A204.1 (cell line): ENCODE results near the gene SUMO2.
"Not testable (repeated sequence)": the region's sequence is repeated elsewhere in the genome, so short reads cannot be mapped to it uniquely, and the experiment has no call there.

ENCODE experiments used
- FAIRE-seq: peaks from 2 replicates; lab custom pipeline; 2012; peaks lifted over from hg19 to GRCh38; lab: Jason Lieb, UNC

SUMO2 gene

DNA sequence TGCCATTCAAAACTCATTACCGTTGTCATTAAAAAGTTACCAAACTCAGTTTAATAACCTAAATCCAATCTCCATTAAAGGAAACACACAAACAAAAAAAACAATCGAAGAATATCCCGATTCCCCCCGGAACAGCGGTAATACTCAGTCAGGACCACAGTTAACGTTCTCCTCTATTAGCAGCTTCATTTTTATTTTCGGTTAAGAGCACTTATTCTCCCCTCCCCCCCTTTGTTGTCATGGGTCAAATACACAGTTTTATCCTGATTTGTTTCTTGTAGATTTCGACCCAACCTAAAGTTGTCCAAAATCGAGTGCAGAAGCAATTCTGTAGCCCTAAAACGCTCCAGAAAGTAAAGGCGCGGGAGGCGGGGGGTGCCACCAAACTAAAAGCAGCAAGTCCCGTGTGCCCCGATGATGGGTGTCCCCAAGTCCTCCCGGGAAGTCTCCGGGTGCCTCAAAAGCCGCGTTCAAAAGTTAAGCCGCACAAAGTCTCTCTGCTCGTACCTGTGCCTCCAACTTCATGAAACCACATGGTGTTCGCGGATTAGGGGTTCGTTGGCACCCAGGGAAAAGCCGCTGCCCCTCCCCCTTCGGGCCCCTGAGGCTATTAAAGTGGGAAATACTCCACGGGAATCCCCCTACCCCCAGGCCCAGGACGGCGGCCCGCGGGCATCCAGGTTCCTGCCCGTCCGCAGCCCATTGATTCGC, 996 bp downstream of the SUMO2 start:
- FAIRE-seq: no peak

DNA sequence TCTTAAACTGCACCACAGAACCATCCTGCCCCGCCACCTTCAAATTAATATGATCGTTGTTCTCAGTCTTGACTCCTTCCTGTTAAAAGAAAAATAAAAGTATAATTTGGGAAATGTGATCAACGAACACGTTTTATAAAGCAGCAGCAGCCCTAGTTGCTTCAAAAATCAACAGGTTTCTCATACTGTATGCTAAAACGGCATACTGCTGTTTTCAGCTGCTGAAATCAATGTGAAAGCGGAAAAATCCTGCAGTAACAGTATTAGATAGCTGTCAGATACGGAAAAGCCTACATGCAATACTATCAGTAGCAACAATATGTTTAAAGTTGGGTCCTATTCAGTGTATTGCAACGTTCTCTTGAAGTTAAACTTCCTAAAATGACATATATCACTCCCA, 1.6 kb downstream of the SUMO2 start:
- no peak for FAIRE-seq

DNA sequence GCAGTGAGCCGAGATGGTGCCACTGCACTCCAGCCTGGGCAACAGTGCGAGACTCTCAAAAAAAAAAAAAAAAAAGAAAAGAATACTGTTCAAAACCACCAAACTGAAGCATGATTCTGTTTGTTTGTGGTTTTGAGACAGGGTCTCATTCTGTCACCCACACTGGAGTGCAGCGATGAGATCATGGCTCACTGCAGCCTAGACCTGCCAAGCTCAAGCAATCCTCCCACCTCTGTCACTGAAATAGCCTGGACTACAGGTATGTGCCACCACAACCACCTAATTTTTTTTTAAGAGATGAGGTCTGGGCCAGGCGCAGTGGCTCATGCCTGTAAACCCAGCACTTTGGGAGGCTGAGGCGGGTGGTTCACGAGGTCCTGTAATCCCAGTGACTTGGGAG, 4.3 kb downstream of the SUMO2 start:
- no peak for FAIRE-seq

DNA sequence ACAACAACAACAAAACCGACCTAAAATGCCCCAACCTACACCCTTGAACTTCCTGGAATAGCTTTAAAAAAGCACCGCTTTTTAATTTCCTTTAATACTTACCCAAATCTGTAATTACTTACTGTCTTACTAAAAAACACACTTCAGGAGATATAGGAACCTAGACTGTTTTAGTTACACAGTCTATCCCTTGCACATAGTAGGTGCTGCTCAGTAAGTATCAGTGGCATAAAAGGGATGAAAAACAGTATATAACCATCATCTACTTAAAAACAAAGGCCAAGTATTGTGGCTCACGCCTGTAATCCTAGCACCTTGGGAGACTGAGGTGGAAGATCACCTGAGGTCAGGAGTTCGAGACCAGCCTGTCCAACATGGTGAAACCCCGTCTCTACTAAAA, 6.1 kb downstream of the SUMO2 start:
- FAIRE-seq: no peak

DNA sequence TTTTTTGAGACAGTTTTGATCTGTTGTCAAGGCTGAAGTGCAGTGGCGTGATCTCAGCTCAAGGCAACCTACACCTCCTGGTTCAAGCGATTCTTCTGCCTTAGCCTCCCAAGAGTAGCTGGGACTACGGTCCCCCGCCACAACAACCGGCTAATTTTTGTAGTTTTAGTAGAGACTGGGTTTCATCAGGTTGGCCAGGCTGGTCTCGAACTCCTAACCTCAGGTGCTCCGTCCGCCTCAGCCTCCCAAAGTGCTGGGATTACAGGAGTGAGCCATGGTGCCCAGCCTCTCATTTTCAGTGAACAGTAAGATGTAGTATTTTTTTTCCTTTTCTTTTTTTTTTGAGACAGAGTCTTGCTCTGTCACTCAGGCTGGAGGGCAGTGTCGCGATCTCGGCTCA, 7.8 kb downstream of the SUMO2 start:
- FAIRE-seq: no peak

DNA sequence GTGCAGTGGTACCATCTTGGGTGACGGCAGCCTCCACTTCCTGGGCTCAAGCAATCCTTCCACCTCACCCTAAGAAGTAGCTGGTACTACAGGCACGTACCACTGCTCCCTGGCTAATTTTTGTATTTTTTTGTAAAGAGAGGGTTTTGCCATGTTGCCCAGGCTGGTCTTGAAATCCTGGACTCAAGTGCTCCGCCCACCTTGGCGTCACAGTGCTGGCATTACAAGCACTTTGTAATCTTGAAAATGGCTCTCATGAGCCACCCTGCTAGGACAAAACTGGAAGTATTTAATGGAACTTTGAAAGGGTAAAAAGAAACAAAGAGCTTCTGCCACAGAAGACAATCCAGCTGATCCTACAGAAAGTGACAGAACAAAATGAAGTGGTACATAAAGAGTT, 9.2 kb downstream of the SUMO2 start:
- FAIRE-seq: no peak

DNA sequence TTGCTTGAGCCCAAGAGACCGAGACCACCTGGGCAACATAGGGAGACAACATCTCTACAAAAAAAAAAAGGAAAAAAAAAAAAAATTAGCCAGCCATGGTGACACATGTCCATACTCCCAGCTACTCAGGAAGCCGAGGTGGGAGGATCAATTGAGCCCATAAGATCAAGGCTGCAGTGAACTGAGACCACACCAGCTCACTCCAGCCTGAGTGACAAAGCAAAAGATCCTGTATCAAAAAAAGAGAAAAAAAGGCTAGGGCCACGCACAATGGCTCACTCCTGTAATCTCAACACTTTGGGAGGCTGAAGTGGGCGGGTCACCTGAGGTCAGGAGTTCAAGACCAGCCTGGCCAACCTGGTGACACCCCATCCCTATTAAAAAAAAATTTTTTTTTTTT, 13.8 kb downstream of the SUMO2 start:
- no peak for FAIRE-seq

DNA sequence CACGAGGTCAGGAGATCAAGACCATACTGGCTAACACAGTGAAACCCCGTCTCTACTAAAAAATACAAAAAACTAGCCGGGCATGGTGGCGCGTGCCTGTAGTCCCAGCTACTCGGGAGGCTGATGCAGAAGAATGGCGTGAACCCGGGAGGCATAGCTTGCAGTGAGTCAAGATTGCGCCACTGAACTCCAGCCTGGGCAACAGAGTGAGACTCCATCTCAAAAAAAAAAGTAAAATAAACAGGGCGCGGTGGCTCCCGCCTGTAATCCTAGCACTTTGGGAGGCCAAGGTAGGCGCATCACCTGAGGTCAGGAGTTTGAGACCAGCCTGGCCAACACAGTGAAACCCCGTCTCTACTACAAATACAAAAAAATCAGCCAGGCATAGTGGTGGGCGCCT, 18.2 kb downstream of the SUMO2 start:
- FAIRE-seq: not testable (repeated sequence)

DNA sequence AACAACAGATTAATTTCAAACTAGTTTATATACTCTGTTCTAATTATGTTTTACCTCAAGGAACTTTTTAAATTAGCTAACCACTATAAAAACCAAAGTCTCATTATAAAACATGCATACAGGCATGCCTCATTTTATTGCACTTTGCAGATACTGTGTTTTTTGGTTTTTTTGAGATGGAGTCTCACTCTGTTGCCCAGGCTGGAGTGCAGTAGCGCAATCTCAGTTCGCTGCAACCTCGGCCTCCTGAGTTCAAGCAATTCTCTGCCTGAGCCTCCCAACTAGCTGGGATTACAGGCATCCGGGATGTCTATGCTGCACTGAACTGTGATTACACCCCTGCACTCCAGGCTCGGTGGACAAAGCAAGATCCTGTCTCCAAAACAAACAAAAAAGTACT, 19.7 kb downstream of the SUMO2 start:
- no peak for FAIRE-seq

DNA sequence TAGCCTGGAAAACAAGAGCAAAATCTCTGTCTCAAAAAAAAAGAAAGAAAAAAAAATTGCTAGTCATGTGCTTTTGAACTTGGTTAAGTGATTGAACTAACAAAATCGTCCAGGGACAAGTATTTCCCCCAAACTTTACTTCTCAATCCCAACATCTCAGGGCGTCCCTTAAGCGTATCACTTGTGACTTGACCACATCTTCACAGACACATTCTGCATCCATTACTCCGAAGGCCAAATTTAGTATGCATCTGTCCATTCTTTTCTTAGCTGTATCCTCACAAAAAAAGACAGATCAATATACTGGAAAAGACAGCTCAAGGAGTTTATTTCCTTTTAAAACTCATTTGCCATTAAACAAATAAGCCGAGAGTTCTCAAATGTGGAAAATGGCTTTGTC, 22.5 kb downstream of the SUMO2 start:
- FAIRE-seq: no peak

DNA sequence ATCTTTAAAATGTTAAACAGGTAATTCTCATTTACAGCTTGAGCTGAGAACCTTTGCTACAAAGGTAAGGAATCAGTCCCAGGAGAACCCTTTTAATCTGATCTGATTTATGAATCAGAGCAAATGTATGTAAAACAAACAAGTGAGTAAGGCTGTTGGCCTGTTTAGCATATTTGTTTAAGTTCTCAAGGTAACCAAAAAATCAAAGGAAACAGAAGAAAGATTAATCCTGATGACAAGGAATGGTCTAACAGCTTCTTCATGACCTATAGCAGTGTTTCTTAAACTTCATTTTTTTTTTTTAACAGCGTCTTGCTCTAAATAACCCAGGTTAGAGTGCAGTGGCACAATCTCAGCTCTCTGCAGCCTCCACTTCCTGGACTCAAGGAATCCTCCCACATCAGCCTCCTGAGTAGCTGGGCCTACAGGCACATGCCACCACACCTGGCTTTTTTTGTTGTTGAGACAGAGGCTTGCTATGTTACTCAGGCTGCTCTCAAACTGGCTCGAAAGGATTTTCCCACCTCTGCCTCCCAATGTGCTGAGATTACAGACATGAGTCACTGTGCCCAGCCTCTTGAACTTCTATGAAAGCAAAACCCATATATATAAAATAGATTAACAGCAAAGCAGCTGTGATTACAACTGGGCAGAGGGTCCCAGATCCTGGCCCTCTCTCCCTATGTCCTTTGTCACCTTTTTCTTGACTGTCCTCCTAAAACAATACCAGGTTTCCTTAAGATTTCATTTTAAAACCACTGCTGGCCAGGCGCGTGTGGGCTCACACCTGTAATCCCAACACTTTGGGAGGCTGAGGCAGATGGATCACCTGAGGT, 23.3 kb downstream of the SUMO2 start:
- FAIRE-seq: no peak

DNA sequence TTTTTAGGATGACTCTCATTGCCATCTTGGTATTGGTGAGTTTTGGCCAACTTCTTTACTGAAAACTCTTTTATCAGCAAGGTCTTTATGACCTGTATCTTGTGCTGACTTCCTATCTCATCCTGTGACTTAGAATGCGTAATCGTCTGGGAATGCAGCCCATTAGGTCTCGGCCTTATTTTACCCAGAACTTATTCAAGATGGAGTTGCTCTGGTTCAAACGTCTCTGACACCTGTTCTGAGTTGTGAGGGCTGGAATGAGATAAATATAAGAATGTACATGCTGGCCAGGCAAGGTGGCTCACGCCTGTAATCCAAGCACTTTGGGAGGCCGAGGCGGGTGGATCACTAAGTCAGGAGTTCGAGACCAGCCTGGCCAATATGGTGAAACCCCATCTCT, 24.3 kb downstream of the SUMO2 start:
- FAIRE-seq: not testable (repeated sequence)

DNA sequence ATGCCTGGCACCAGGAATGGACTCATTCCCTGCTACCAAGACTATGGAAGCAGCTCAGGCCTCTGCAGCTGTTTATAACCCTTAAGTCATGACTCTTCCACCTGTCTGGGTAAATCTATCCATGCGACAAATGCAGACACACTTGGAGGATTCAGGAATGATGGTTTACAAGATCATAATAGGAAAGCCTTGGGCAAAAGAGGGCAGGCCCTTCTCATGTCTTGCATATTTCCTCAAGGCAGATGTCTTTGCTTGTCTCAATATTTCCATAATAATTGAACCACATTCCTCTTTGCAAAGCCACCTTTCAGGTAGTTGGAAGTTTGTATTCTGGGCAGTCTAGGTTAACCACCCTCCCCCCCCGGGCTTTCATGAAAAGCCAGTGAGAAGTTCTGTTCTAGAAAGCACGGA, 27.6 kb downstream of the SUMO2 start:
- no peak for FAIRE-seq

DNA sequence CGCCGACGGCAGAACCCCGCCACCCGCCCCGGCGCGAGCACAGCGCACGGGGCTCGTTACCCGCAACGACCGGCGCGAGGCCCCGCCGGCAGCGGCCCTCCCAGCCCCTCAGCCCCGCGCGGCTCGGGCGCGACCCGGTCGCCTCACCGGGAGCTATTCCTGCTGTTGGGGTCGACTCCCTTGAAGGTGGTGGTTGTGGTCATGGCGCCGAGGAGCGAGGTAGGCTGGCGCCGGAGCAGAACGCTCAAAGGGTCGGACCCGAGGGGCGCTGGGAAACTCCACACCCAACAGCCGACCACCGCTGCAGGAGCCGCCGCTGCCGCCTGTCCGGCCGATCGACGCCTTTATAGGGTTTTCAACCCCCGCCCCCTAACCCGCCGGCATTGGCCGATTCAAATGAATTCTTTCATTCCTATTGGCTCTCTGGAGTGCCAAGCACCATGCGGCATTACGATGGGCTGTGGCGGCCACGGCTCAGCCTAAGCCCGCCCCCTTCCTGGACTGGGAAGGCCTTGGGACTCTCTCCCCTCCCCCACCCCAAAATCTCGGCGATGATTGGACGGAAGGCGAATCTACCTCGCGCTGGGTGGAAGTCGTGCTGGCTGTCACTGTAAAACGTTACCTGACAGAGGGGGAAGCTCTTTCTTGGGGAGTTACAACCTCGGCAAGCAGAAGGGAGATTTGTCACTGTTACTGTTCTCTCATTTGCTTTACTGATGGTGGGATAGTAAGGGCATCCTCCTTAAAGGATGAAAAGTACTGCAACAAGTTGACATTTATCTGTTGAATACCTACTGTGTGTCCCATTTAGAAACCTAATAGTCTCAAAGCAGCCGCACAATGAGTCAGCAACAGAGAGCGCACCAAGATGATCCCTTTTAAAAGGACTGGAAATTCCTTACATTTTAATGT, 28.3 kb downstream of the SUMO2 start, which contains the start of gene JPT1:
Gene JPT1 (minus strand): TSS at position 318 of the 912 bp plus-strand sequence. CDS start 115 bp downstream, at position 203.
- peak; percentile 91 for FAIRE-seq

DNA sequence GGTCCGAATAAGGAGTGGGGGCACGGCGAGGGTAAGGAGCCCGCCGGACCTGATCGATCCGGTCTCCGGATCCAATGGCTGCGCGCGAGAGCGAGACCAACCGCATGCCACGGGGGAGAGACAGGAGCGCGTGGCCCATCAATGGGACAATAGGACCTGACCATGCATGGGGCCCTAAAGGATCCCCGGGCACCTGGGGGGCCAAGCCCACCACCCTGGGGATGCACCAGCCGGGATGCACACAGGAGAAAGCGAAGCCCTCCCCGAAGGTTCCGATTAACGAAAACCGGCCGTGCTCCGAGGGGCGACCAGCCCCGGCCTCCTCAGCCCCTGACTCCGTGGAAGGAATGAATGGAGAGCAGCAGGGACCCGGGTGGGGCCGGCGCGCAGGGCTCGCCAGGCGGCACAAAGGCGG, 29.0 kb downstream of the SUMO2 start:
- no peak for FAIRE-seq

DNA sequence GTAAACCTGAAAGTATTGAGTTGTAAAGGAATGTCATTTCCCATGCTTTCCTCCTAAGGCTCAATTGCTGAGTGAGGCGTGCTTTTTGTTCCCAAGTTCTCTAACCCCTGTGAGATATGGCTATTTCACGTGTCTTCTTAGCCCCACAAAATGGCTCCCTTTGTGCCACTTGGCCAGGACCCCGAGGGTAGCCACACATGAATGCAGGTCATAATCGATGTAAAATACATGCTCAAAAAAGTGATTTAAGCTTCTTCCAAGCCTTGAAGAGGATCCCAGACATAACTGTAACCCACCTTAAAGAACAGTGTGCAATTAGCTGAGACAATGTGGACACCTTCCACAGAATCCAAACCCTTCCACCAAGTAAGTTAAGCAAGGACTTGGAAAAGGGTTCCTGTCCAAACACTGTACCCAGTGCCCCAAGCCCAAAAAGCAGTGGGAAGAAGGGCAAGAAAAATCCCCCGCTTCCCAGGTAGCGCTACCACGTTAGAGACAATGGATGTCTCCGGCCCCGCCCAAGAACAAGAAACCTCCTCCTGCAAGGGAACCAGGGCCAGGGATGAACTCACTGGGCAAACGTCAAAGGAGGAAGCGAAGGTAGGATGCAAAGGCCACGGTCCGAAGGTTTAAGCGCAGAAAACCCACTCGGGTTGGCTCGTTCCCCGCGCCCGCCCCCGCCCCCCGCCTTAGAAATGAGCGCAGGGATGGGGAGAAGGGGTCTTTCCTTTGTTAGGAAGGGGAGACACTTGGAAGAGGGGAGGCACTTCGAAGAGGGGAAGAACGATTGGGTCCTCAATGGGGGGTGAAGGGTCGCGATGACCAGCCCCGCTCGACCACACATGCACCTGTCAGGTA, 29.6 kb downstream of the SUMO2 start:
- FAIRE-seq: no peak

DNA sequence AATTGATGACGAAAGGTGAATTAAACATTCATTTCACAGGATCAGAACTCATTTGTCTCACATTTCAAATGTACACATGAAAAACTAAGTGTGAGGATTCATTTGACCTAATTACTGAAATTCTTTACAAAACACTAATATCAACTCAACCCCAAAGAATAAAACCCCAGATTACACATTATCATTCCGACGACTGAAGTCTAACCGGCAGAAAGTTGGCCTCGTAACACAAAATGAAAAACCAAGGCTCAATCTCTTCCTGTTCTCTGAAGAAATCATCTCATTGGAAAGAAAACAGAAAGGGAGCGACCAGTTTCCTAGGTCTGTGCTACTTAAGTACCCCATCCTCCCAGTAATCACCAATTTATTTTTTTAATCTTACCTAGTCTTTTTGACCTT, 30.2 kb downstream of the SUMO2 start:
- FAIRE-seq: no peak

DNA sequence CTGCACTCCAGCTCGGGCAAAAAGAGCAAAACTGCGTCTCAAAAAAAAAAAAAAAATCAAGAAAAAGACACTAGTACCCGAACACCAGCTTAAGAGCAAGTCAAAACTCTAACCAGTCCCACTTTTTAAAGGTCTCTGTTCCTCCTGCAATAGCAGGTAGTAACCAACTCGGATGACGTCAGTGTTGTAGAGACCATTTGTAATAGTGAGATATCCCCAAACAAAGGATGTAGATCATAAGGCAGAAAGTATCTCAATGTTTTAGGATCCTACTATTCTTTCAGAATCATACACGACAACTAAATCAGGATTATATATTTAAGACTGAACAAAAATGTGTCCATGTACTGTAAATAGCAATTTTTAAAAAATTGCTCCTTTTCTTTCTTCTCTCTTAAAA, 30.8 kb downstream of the SUMO2 start:
- FAIRE-seq: no peak

DNA sequence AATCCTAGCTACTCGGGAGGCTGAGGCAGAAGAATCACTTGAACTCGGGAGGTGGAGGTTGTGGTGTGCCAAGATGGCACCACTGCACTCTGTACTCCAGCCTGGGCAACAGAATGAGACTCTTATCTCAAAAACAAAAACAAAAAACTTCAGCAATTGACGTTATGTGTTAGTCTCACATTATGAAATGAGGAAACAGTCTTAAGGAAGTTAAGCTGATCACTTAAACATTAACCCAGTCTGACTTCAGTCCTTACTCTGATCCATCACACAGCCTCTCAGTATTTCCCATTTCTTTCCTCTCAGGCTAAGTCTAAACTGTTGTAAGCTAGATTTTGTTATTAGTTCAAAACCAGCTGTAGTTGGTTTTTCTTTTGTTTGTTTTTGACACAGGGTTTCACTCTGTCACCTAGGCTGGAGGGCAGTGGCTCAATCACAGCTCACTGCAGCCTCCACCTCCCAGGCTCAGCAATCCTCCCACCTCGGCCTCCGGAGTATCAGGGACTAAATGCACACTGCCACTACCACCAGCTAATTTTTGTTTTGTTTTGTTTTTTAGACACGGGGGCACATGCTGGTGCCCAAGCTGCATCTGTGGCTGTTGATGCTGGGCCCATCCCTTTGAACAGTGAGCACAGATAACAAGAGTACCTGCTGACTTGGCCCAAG, 34.7 kb downstream of the SUMO2 start:
- FAIRE-seq: no peak

DNA sequence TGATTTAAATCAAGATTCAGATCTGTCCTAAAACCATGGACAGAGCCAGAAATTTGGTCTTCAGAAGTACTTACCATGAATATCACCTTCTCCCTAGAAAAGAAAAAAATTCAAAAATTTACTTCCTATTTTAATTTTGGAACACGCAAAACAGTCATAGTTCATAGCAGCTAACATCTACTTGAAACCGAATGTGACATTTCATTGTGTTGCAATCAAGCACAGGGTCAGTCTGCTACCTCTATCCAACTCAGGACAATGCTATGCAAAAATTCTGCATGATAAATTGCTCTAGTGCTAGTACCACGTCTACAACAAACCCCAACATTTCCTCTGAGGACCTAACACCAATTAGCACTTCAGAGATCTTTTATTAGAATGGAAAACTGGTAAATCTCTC, 36.2 kb downstream of the SUMO2 start:
- FAIRE-seq: no peak
